Adrenal gland (tissue), 12 donors: ENCODE measurements around the gene AP3M1. TPM values are rescaled to one million over a fixed set of nuclear protein-coding genes. Genes with fewer than 3 reads are reported as not detected.
"Not testable (repeated sequence)": the region's sequence is repeated elsewhere in the genome, so short reads cannot be mapped to it uniquely, and the experiment has no call there.

Experiments used
- DNase-seq, 7 donors: peaks; one replicate each; pipeline ENCODE4 v3.0.0-alpha.2; 2019 to 2020
- H3K27ac ChIP-seq, 5 donors: fragments of 200-600 bp; sonication (generic) in 4 of 5; 1 replicate in 3 of 5; 2 replicates in 2 of 5; pipeline versions ENCODE4 v1.5.1 to v1.8.0; 2016 to 2020; ENCODE audit warnings: mild to moderate bottlenecking in 1 of 5
- H3K27me3 ChIP-seq: fragments of 200-600 bp; 2 replicates; pipeline ENCODE4 v1.8.0; 2021
- H3K36me3 ChIP-seq, 2 donors: fragments of 200-600 bp; replicated peaks in 1 of 2; 1 replicate in 1 of 2; 2 replicates in 1 of 2; pipeline versions ENCODE4 v1.5.1 to v1.8.0; 2018 to 2022
- H3K4me1 ChIP-seq, 2 donors: fragments of 200-600 bp; replicated peaks in 1 of 2; 1 replicate in 1 of 2; 2 replicates in 1 of 2; pipeline versions ENCODE4 v1.5.1 to v1.8.0; 2018 to 2021
- H3K4me3 ChIP-seq, 4 donors: fragments of 200-600 bp; sonication (generic) in 3 of 4; one replicate each; pipeline ENCODE4 v1.5.1; 2016 to 2018
- H3K9me3 ChIP-seq, 3 donors: fragments of 200-600 bp; sonication (generic) in 1 of 3; replicated peaks in 1 of 3; 1 replicate in 2 of 3; 2 replicates in 1 of 3; pipeline versions ENCODE4 v1.5.1 to v1.8.0; 2016 to 2021
- CTCF ChIP-seq, 6 experiments: fragments of 450-650 bp in 4 of 6; fragments of 200-600 bp in 2 of 6; sonication (generic) in 1 of 6; IDR thresholded peaks; 1 replicate in 5 of 6; 2 replicates in 1 of 6; pipeline versions ENCODE4 v1.5.1 to v1.8.0; 2016 to 2021; ENCODE audit warnings: antibody characterized with exemption in 6 of 6, mild to moderate bottlenecking in 2 of 6, moderate library complexity in 1 of 6
- POLR2A ChIP-seq, 2 donors: fragments of 450-650 bp; IDR thresholded peaks; one replicate each; pipeline ENCODE4 v1.6.1; 2017; ENCODE audit warnings: antibody characterized with exemption in 2 of 2, mild to moderate bottlenecking in 2 of 2, moderate library complexity in 1 of 2
- WGBS, 4 donors: extraction: QIAGEN DNeasy Blood & Tissue Kit in 2 of 4; methylation state at CpG; one replicate each; pipeline versions ENCODE4 v1.1.5 to v1.1.7; 2013 to 2017; 5-methylcytosine and 5-hydroxymethylcytosine counted together
- intact Hi-C, 2 donors: fragments of 100-400 bp; cut with DNase I; formaldehyde crosslinking; loops; one replicate each; pipeline versions ENCODE4 v1.14.1 to v1.15.0; 2022 to 2023
- polyA plus RNA-seq, 3 donors: library from polyadenylated mRNA; stranded (reverse); fragments of 200-250 nt in 2 of 3; fragments of 350-450 nt in 1 of 3; fragmentation: Illumina TruSeq in 1 of 3; extraction: RNeasy Lipid Tissue Mini Kit (QIAGEN cat#74804) in 1 of 3; gene quantifications; one replicate each; pipeline ENCODE4 v1.2.3, GENCODE V29; 2013 to 2014
- total RNA-seq, 9 donors: library from RNA; depleted of rRNA in 4 of 9; stranded (reverse); fragments of >200 nt in 4 of 9; fragments of 120-200 nt in 1 of 9; fragmentation: NEBNext Ultra II Directional in 1 of 9; extraction: Animal tissue kit (Norgen Biotek cat#: 25700) in 1 of 9; gene quantifications; one replicate each; pipeline versions ENCODE4 v1.1.0 to v1.2.4, GENCODE V29; 2013 to 2023
- donor health status: healthy with polysubstance abuse.
- donor health status: Bipolar disorder and iron deficiency.
- donor health status: DM: yes; HTN: yes; CAD: no.
- donor health status: DM: no; HTN: no; CAD: no.
- donor health status: DM: no; HTN: no; CAD: no.
- donor health status: DM: yes; HTN: yes; CAD: no.

The AP3M1 gene
- total and polyA plus RNA-seq, 12 donors = 6.1 to 79.7 (median 38.0) TPM

- Histone ChIP-seq H3K27ac (no peak overlapping the region), H3K9me3 (no peaks in the 10 kb centered on the region), H3K27me3 (no peaks in the 10 kb centered on the region), H3K4me3 (no peak overlapping the region), H3K4me1 (peaks cover 0 to 10% of the 10 kb centered on the region in 2 donors), H3K36me3 (no peaks in the 10 kb centered on the region)
- WGBS, 4 donors = 83 to 90% (median 86%) methylated on average over 3 of the region's 3 CpGs
- intact Hi-C loops = no loop called here
- TF ChIP-seq POLR2A (IDR thresholded peaks at IDR 0.05) = no peak
- TF ChIP-seq CTCF (IDR thresholded peaks at IDR 0.05) = no peak
- no peak for DNase-seq
Observed at GRCh38 chr10:74194545-74194944, 43.9 kb upstream of the AP3M1 start.

- intact Hi-C loops = no loop called here
- Histone ChIP-seq H3K27ac (no peak overlapping the region), H3K4me3 (no peak overlapping the region), H3K9me3 (no peaks in the 10 kb centered on the region), H3K4me1 (peaks cover 0 to 10% of the 10 kb centered on the region in 2 donors), H3K36me3 (no peaks in the 10 kb centered on the region), H3K27me3 (no peaks in the 10 kb centered on the region)
- TF ChIP-seq POLR2A (IDR thresholded peaks at IDR 0.05) = no peak
- TF ChIP-seq CTCF (IDR thresholded peaks at IDR 0.05) = no peak
- no peak for DNase-seq
Observed at GRCh38 chr10:74190494-74190893, 39.9 kb upstream of the AP3M1 start.

- intact Hi-C loops = no loop called here
- no peaks in the 10 kb centered on the region for H3K27me3 ChIP-seq
- H3K4me3 ChIP-seq = no peak overlapping the region
- peak in 1 of 7 donors; percentile 44 for DNase-seq
- H3K36me3 ChIP-seq = no peaks in the 10 kb centered on the region
- H3K27ac ChIP-seq = no peak overlapping the region
- 41 to 71% (median 47%) methylated on average over 3 of the region's 3 CpGs for WGBS, 4 donors
- peaks cover 0 to 10% of the 10 kb centered on the region in 2 donors for H3K4me1 ChIP-seq
- no peaks in the 10 kb centered on the region for H3K9me3 ChIP-seq
- TF ChIP-seq CTCF (IDR thresholded peaks at IDR 0.05) (no peak), POLR2A (IDR thresholded peaks at IDR 0.05) (no peak)
Observed at GRCh38 chr10:74189999-74190421, 39.4 kb upstream of the AP3M1 start.

- intact Hi-C loops, DNase-seq, H3K9me3 ChIP-seq, H3K36me3 ChIP-seq, H3K27me3 ChIP-seq, H3K4me3 ChIP-seq, H3K27ac ChIP-seq: not testable (repeated sequence)
- H3K4me1 ChIP-seq = peaks cover 0 to 10% of the 10 kb centered on the region in 2 donors
- WGBS, 4 donors = 97 to 98% (median 98%) methylated on average over 13 of the region's 13 CpGs
Observed at GRCh38 chr10:74188617-74189016, 38.0 kb upstream of the AP3M1 start.

GRCh38 chr10:74187237-74187636 is 36.6 kb upstream of the AP3M1 start:
- 92 to 100% (median 95%) methylated on average over 1 of the region's 1 CpG for WGBS, 4 donors
- Histone ChIP-seq H3K4me1 (peaks cover 0 to 10% of the 10 kb centered on the region in 2 donors), H3K4me3 (no peak overlapping the region), H3K9me3 (no peaks in the 10 kb centered on the region), H3K27me3 (no peaks in the 10 kb centered on the region), H3K27ac (no peak overlapping the region), H3K36me3 (no peaks in the 10 kb centered on the region)
- no peak for DNase-seq
- TF ChIP-seq CTCF (IDR thresholded peaks at IDR 0.05) = no peak
- TF ChIP-seq POLR2A (IDR thresholded peaks at IDR 0.05) = no peak
- intact Hi-C loops = no loop called here
